ENCODE data around the gene TBCE.

DNA sequence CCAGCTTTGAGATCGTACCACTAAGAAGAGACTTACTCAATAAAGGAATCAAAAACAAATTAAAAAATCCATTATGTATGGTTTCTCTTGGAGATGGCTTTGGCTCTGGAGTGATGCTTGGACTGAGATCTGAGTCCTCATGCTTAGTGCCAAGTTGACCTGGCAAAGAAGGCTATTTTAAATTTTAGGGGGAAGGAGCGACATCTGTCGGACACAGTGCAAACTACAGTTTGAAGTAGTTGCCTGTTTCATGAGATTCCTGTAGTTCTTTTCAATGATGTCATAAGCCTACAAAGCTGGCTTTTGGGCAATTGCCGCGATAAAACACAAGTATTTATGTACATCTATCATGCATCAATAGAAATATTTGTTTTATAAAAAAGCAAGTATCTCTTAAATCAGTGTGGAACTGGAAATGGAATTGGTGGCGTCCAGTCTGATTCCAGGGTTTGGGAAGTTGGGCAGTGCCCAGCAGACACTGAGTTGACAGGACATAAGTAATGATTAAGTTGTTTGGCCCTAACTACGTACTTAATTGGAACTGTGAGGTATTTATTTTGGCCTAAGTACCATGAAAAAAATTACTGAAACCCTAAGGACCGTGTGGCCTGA lies 50.0 kb downstream of the TBCE start:
- no peak for TF ChIP-seq POLR2A (IDR thresholded peaks at IDR 0.05; ENCODE audit: low read depth, low read length)
- TF ChIP-seq POLR2AphosphoS5 (IDR thresholded peaks at IDR 0.05; ENCODE audit: low read depth, low read length): no peak
- TF ChIP-seq PAX5 (IDR thresholded peaks at IDR 0.05; ENCODE audit: insufficient read depth, low read length, severe bottlenecking): no peak
- TF ChIP-seq TAF1 (IDR thresholded peaks at IDR 0.05; ENCODE audit: low read depth, low read length): no peak
- no peak for TF ChIP-seq POU2F2 (IDR thresholded peaks at IDR 0.05; ENCODE audit: low read depth, low read length)
- no peak for TF ChIP-seq SPI1 (IDR thresholded peaks at IDR 0.05; ENCODE audit: low read depth, low read length)
